Stimulated activated CD8-positive, alpha-beta memory T cell treated with anti-CD3 and anti-CD28 coated beads, Interleukin-15, amount 100 ng/mL, for 1 hour (primary cell): ENCODE measurements around the gene ELOVL7.
"Not testable (repeated sequence)": the region's sequence is repeated elsewhere in the genome, so short reads cannot be mapped to it uniquely, and the experiment has no call there.

Experiments used
- DNase-seq: peaks from one replicate; pipeline ENCODE4 v3.0.0-alpha.2; 2020; ENCODE audit warnings: low read depth

The ELOVL7 gene

DNA sequence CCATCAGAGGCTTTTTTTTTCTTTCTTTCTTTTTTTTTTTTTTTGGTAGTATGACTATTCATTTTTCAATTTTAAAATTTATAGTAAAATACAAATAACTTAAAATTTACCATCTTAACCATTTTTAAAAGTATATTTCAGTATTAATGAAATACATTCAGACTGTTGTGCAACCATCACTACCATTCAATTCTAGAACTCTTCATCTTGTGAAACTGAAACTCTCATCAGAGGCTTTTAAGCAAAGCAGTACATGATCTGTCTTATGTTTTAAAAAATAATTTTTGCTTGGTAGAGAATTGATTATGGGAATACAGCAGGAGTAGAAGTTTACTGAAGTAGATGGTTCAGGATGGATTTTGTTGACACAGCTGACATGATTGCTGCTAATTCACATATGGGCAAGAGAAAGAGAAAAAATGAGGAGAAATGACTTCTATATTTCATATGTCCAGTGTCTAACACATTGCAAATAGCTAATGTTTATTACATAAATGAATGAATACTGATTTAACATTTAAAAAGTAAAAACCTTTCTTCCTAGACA, 13.4 kb downstream of the ELOVL7 start:
- no peak for DNase-seq

DNA sequence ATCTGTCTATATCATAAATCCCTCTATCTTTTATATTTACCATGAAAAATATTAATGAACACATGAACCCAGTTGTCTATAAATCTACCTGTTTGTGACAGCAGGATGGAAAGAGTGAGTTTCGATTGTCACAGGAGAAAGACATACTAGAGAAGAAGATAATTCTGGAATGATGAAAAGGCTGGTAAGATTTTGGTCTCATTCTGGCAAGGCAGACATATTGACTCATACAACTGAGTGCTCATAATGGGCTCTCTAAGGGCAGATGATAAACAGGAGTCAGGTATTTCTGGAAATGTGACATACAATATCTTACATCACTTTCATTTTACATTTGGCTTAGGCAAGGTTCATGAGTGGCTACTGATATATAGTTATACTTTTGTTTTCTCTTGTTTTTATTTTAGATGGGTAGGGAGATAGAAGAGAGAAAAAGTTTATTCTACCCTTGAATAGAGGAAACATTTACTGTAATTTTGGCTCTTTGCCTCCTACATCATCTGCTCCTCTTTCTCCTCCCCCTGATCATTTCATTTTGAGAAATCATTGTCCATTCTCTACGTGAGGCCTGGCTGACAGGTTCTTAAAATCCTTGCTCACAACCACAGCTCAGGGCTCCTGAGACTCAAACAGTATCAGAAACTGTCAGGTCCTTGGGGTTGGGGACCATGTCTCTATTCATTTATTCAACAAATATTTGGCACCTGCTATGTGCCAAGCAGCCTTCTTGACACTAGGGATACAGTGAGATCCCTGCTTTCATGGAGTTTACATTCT, 14.4 kb downstream of the ELOVL7 start:
- DNase-seq: no peak

DNA sequence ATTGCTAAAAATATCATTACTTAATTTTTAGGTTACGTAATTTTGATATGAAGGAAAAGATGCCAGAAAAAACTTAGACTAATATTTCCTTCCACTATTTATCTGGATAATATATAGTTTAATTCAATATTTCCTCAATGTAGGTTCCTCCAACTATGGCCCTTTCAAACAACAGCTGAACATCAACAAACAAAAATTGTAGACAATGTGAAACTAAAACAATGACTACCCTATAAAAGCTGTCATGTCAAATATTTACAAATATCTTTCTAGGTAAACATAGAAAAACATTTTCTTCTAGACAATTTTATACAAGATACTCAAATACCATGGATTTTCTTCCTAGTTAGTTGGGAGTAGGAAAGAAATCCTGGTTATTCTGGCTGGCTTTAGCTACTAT, 16.9 kb downstream of the ELOVL7 start:
- DNase-seq: no peak

DNA sequence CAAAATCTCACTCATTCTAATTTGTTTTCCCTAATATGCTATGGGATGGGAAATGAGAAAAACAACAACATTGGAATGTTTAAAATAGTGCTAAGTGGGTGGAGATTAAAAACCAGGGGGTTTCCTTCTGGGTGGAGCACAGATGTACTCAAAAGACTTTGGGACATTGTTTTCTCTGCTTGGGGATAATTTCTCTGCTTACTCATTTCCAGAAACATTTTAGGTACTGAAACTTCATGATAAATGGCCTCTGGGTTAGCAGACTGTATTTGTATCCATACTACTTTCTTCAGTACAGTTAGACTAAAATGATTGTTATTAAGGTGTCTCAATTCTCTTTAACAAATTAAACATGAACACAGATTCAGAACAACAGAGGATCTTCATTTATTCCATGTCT, 17.4 kb downstream of the ELOVL7 start:
- DNase-seq: no peak

DNA sequence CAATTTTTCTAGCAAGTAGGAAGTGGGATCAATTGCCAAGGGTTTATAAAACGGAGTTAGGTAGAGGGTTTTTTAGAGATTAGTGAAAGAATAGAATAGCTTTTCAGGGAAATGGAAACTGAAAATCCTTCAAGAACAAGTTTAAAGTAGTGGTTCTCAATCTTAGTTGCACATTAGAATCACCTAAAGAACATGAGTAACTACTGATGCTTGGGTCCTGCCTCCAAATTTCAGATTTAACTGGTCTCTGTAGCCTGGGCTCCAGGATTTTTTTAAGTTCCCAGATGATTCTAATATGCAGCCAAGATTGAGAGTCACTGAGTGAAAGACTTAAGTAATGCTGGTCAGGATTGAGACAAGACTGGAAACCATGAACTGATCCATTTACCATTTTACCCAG, 20.5 kb downstream of the ELOVL7 start:
- no peak for DNase-seq

DNA sequence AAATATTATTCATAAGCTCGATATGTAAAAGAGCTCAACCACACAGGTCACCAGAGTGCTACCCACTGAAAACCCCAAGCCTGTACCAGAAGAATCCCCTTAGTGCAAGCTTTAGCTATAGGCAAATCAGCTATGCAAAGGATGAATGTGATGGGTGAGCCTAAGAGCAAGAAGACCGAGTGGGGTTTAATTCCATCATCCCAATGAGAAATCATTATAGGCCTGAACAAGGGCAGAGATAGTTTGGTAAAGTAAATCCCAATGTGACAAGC, 21.8 kb downstream of the ELOVL7 start:
- no peak for DNase-seq

DNA sequence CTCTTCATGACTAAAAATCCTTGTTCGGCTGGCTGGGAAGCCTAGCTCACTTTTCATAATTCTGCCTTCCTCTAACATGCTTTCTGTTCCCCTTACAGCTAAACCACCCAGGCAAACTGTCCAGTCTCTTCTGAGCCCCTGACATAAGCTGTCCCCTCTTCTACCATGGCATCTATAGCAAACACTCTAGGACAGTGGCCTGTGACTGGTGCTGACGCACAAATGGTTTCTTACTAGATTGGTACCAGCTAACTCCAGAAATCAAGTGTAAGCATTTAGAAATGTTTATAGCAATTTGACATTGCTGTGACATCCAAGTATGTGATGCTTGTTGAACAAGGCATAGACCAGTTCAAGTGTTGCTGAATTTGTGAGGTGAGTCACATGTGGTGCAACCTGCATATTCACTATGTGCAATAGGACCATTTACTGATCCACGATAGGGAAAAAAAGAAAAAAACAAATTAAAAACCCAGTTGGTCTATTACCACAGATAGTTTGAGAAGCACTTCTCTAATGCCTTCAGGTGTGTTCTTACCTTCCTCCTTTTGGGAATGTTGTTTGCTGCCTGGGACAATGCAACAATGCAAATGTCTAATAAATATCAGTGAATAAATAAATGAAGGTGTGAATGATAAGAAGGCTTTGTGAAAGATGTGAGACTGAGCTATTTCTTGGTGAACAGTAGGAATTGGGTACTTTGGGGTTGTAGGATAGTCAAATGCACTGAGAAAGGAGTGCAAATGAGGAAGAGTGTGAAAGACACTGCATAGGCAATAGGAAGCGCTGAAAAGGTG, 22.4 kb downstream of the ELOVL7 start:
- DNase-seq: no peak

DNA sequence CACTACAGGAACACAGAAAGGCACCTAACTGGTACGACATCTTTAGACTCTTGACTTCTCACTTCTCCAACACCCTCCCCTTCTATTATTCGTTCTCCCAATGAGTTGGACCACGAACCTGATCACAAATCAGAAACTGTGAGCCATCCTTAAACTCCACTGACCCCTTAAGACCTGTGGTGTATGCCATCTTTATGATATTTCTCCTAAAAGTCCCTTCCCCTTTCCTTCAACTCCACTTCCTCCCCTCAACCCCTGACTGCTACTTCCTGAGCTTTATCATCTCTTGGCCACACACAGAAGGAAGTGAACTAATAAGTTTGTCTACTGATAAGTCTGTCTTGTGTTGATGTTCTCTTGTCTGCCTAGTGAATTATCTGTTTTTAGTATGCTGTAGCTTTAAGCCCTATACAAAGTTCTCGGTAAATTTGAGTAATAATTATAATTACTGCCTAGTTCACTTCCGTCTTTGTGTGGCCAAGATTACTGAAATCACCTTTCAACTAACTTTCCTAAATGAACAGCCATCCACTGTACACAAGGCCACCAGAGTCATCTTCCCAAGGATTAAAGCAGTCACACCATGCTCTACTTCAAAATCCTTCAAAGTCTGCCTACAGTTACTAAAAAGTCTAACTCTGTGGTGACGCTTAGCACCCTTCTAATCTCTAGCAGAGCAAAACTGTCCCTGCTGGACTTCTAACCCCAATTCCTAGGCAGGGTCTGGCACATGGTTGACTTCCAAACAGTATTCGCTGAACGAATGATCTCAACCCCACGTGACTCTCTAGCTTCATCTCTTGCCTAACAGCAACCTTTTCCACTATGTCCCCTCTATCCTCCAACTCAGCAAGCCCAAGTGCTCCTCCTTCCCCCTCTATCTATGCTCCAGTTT, 23.2 kb downstream of the ELOVL7 start:
- DNase-seq: no peak

DNA sequence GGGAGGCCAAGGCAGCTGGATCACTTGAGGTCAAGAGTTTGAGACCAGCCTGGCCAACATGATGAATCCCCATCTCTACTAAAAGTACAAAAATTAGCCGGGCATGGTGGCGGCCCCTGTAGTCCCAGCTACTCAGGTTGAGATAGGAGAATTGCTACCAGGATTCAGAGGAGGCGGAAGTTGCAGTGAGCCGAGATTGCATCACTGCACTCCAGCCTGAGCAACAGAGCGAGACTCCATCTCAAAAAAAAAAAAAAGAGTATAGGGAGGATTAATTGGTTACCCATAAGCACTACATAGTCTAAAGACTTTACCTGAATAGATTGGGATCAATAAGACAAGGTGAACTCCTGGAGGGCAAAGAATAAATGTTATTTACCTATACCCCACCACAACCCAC, 27.9 kb downstream of the ELOVL7 start:
- DNase-seq: not testable (repeated sequence)

DNA sequence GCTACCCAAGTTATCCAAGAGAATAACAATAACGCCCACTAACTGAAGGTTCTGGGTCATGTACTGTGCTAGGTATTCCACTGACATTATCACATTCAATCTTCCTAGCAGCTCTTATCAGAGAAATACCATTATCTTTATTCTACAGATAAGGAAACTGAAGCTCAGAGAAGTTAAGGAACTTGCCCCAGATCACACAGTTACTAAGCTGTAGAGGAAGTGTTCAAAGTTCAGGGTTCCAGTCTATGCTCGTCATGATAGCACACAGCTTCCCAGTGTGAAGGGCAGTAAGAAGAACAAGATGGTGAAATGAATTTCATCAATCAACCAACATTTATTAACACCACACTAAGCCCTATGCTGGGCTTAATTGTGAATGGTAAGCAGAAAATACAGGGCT, 29.6 kb downstream of the ELOVL7 start:
- no peak for DNase-seq

DNA sequence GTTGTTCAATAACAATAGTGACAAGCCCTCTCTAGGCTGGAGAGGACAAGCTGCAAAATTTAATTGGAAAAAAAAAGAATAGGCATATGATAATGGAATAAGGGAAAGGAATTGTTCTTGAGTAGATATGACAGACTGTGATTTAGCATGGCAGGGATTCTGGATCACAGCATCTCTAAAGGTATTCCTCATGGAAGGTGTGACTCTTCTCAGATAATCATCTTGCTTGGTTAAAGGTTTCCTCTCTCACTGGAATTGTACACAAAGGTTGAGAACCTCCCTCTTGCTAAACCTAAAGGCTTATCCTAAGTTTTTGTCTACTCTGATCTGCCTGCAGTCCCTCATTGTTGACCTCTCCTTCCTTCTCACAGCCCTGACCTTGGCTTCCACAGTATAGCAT, 31.6 kb downstream of the ELOVL7 start:
- DNase-seq: no peak

DNA sequence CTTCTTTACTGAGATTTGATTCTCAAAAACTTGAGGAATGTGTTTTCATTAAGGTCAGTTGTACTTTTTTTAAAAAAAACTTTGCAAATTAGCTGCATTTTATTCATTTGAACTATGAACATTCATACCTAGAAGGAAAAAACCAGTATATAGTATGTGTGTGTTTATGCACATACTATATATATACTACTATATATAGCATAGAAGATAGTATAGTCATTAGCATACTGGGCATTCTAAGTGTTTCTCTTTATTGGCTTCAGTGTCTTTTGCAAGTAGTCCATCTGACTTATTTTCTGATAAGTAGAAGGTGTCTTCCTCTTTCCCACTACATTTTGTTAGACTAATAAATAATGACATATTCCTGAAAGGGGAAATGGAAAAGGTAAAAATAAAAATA, 33.0 kb downstream of the ELOVL7 start:
- no peak for DNase-seq

DNA sequence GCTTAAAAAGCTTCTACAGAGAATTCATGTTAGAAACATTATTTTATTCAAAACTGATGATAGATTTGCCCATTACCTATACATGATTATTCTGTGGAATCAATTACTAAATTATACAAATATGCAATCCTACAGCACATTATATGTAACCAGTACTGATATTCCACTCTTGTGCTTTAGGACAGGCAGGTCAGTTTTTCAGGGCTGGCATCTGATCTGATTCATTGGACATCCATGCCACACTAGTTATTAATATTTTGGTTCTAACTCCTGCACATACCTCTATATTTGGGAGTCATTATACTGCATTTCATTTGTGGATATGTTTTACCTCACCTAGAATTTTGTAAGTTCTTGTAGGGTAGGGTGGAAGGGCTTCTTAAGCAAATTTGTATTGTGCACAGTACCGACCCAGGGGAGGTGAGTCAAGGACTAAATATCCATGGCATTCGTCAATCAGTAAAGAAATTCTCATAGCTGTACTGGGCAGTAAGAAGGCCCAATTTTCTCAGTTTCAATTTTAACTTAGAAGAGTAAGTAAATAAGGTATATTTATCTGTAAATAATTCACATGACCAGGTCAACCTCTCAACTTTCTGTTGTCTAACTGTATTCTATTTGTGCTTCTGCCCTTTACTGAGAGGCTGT, 33.5 kb downstream of the ELOVL7 start:
- no peak for DNase-seq

DNA sequence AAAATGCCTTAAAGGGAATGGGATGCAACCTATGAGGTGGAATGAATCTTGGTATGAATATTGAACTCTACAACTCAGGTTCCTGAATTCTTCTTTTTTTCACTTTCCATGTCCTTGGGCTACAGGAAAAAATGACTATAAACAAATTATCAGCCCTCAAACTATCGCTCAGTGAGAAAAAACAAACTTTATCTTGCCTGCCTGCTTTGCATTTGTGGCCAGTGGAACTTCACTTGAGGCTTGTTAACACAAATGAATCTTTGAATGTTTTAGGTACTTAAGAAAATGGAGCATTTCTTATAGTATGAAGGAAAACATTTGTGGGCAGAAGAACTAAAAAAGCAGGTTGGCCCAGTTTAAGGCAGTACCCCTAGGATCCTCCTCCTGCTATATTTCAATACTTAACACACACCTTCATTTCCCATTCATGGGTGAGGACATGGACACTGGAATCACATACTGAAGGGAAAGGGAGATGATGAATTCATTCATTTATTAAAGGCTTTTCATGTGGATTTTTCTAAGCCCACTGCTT, 34.1 kb downstream of the ELOVL7 start:
- DNase-seq: no peak

DNA sequence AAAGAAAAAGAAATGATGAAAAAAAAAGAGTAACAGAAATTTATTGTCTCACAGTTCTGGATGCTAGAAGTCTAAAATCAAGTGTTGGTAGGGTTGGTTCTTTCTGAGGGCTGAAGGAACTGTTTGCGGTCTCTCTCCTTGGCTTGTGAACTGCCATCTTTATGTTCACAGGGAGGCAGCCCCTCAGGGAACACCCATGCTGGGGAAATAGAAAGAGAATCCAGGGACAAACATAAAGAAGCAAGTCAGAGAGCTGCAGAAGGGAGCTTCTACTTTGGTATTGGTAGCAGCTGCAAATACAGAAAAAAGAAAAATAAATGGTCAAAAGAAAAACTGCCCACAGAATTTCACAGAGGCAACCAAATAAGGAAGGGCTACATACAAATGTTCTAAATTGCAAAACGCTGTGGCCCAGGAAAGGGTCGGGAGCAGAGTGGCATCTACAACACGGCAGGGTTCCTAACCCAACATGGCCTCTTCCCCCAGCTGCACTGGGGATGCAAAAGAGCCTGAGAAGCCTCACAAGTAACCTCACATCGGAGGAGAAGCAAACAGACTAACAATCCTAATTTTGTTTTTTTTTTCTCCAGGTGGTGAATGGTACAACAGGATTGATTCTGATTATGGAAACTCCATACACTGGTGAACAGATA, 37.4 kb downstream of the ELOVL7 start:
- no peak for DNase-seq

DNA sequence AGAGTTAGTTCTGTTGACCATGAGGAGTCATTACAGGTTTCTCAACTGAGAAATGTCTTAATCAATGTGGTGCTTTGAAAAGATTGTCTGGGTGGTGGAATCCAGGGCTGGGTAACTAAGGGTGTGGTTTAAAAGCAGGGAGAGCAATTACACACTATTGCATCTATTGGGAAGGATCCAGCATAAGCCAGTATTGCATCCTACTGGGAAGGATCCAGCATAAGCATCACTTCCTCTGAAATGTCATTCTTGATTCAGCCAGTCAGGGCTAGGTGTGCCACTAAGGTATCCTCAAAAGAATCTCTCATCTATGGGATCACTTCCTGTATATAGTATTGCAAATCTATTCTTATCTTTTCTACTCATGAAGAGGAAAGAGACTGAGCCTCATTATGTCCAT, 38.6 kb downstream of the ELOVL7 start:
- no peak for DNase-seq

DNA sequence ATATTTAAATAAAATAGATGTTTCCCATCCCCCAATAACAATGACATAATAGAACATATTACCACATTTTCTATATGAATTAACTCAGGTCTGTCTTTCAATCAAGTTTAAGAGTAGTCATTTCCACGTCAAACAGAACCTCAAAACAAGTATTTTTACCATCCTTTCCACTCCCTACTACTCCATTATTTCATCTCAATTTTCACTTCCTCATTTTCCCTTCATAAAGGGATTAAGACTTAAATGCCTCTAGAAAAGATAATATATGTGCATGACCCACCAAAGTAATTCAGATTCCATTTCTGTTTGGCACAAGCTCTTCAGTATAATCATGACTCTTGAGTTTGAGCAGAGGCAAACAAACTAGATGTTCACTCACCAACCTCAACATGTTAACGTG, 40.4 kb downstream of the ELOVL7 start:
- DNase-seq: no peak

DNA sequence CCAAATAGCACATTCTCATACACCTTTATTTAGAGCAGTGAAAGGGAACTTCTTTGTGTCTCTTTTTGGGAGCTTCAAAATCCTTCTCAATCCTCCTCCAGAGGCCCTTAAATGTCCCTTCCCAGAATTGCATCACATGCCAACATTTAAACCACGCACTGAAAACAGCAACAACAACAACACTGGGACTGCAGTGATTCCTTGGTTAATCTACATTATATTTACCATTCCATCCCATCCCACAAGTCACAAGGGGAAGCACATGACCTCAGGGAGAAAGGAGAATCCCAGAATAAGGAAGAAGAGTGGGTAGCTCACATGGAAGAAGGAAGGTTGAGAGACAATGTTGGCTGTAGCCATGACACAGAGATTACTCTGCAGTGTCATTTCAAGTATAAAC, 41.1 kb downstream of the ELOVL7 start:
- DNase-seq: no peak

DNA sequence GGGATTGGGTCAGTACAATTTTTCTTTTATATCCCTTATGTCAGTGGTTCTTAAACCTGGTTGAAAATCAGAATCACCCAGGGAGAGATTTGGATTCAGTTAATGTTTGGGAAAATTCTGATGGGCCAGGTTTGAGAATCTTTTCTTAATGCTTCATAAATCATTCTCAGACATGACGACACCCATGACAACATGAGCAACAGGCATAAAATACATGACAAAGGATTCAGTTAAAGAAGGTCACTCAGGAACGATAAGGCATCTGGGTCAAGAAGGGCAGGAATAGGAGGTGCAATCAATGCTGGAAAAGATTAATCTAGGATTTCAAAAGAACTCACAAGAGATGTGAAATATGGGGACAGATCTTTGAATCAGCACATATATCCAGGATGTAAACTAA, 41.8 kb downstream of the ELOVL7 start:
- DNase-seq: no peak

DNA sequence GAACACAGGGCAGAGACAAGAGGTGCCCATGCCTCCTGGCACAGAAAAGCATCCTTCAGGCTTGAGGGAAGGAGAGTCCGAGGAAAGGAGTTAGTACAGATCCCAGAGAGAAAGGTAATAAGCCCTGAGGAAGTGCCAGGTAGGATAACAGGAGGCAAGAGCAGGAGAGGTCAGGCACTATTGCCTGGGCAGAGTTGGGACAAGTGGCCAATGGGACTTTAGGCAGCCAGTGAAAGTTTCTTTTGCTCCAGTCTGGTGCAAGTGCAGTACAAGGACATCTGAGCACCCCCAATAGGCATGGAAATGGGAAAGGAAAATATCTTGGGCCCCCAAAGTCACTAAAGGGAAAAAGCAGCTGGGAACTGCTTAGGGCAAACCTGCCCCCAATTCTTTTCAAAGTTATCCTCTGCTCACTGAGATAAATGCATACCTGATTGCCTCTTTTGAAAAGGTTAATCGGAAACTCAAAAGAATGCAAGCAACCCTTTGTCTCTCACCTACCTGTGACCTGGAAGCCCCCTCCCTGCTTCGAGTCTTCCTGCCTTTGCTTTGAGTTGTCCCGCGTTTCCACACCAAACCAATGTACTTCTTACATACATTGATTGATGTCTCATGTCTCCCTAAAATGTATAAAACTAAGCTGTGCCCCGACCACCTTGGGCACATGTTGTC, 46.5 kb downstream of the ELOVL7 start:
- DNase-seq: no peak
